ENCODE measurements around the gene TBC1D2B. TPM values are rescaled to one million over a fixed set of nuclear protein-coding genes. Genes with fewer than 3 reads are reported as not detected.
"Not testable (repeated sequence)": the region's sequence is repeated elsewhere in the genome, so short reads cannot be mapped to it uniquely, and the experiment has no call there.

Gene TBC1D2B
- total RNA-seq, 1 experiment from 2014 or later = 30.6 TPM

- Histone ChIP-seq H3K27me3 (no peaks in the 10 kb centered on the region), H3K36me3 (peaks cover 42% of the 10 kb centered on the region), H3K9me3 (no peaks in the 10 kb centered on the region), H3K4me3 (no peak overlapping the region)
- DNase-seq = no peak
Observed at GRCh38 chr15:78007211-78007931, 70.1 kb downstream of the TBC1D2B start.

- Histone ChIP-seq H3K9me3 (no peaks in the 10 kb centered on the region), H3K27me3 (no peaks in the 10 kb centered on the region), H3K36me3 (peaks cover 39% of the 10 kb centered on the region), H3K4me3 (no peak overlapping the region)
- DNase-seq = no peak
Observed at GRCh38 chr15:78006567-78007205, 70.8 kb downstream of the TBC1D2B start.

GRCh38 chr15:78004919-78005634 lies 72.4 kb downstream of the TBC1D2B start:
- DNase-seq = peak; percentile 93
- Histone ChIP-seq H3K9me3 (no peaks in the 10 kb centered on the region), H3K36me3 (peaks cover 40% of the 10 kb centered on the region), H3K27me3 (no peaks in the 10 kb centered on the region), H3K4me3 (no peak overlapping the region)

- no peaks in the 10 kb centered on the region for H3K9me3 ChIP-seq
- H3K36me3 ChIP-seq = peaks cover 40% of the 10 kb centered on the region
- no peak for DNase-seq
- no peak overlapping the region for H3K4me3 ChIP-seq
- no peaks in the 10 kb centered on the region for H3K27me3 ChIP-seq
Observed at GRCh38 chr15:78004222-78004727, 73.2 kb downstream of the TBC1D2B start.

GRCh38 chr15:78003539-78004008 lies 73.9 kb downstream of the TBC1D2B start:
- Histone ChIP-seq H3K9me3 (no peaks in the 10 kb centered on the region), H3K36me3 (peaks cover 36% of the 10 kb centered on the region), H3K27me3 (no peaks in the 10 kb centered on the region), H3K4me3 (no peak overlapping the region)
- no peak for DNase-seq

GRCh38 chr15:78002996-78003395 lies 74.5 kb downstream of the TBC1D2B start:
- Histone ChIP-seq H3K36me3 (peaks cover 31% of the 10 kb centered on the region), H3K27me3 (no peaks in the 10 kb centered on the region), H3K9me3 (no peaks in the 10 kb centered on the region), H3K4me3 (no peak overlapping the region)
- no peak for DNase-seq

DNA sequence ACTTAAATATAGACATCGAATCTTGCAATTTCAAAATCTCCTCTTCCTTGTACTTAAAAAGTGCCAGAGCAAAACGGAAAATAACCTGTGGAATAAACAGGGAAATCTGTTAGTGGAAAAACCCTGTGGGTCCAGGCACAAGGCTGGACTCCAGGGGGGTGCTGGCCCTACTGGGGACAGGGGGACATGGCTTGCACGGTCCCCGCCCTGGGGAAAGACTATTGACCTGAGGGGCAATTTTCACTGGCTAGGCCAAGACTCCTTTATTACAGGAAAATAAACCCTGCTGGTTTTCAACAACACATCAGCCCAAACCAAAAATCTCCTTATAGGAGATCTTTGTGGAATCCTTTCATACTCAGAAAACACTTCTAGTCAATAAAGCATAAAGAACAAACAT lies 75.9 kb downstream of the TBC1D2B start:
- no peak overlapping the region for H3K4me3 ChIP-seq
- H3K27me3 ChIP-seq = no peaks in the 10 kb centered on the region
- H3K9me3 ChIP-seq = no peaks in the 10 kb centered on the region
- H3K36me3 ChIP-seq = peaks cover 19% of the 10 kb centered on the region
- no peak for DNase-seq

- no peak for DNase-seq
- Histone ChIP-seq H3K36me3 (peaks cover 14% of the 10 kb centered on the region), H3K9me3 (no peaks in the 10 kb centered on the region), H3K4me3 (no peak overlapping the region), H3K27me3 (no peaks in the 10 kb centered on the region)
Observed at GRCh38 chr15:78000927-78001249, 76.6 kb downstream of the TBC1D2B start.

GRCh38 chr15:78000091-78000926 lies 77.2 kb downstream of the TBC1D2B start:
- Histone ChIP-seq H3K36me3 (peaks cover 14% of the 10 kb centered on the region), H3K9me3 (no peaks in the 10 kb centered on the region), H3K27me3 (no peaks in the 10 kb centered on the region), H3K4me3 (no peak overlapping the region)
- DNase-seq = peak; percentile 52

DNA sequence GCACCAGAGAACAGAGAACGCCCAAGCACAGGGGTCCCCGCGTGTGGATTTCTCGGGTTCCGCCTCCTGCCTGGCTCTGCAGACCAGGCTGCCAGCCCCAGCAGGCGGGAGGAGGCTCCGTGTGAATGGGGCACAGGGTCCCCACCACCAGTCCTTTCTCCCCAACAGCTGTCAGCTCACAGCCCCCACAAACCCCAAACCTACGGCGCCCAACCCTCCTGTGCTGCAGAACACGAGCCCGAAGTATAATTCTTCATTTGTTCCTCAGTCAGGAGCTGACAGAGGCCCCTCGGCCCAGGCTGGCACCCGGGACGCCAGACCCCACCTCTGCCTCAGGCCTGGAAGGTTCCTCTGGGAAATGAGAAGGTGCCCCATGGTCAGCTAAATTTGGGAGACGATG lies 78.0 kb downstream of the TBC1D2B start:
- Histone ChIP-seq H3K36me3 (peaks cover 14% of the 10 kb centered on the region), H3K27me3 (no peaks in the 10 kb centered on the region), H3K4me3 (no peak overlapping the region), H3K9me3 (no peaks in the 10 kb centered on the region)
- DNase-seq = no peak

DNA sequence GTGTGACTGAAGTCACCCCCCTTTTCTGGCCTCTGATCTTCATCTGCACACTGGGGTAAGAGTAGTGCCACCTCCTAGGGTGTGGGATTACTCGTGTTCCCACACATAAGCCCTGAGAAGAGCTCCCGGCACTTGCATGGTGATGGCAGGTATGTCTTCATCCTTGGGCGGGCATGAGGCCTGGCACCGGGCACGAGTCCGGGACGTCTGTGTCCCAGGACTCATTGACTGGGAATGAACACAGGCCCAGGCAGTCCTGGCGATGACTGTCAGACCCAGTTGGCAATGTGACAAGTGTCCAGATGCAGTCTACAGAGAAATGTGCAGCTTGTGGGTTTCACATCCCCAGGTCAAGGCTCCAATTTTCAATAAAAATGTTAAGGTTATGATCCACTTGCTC lies 78.9 kb downstream of the TBC1D2B start:
- no peaks in the 10 kb centered on the region for H3K9me3 ChIP-seq
- H3K36me3 ChIP-seq = peaks cover 14% of the 10 kb centered on the region
- no peak for DNase-seq
- no peaks in the 10 kb centered on the region for H3K27me3 ChIP-seq
- H3K4me3 ChIP-seq = no peak overlapping the region

GRCh38 chr15:77997761-77998554 lies 79.6 kb downstream of the TBC1D2B start:
- not testable (repeated sequence) for DNase-seq, H3K9me3 ChIP-seq, H3K4me3 ChIP-seq, H3K27me3 ChIP-seq
- H3K36me3 ChIP-seq = peaks cover 11% of the 10 kb centered on the region

- H3K9me3 ChIP-seq, H3K27me3 ChIP-seq, H3K4me3 ChIP-seq, H3K36me3 ChIP-seq, DNase-seq: not testable (repeated sequence)
Observed at GRCh38 chr15:77997221-77997620, 80.3 kb downstream of the TBC1D2B start.

GRCh38 chr15:77996713-77997171 lies 80.8 kb downstream of the TBC1D2B start:
- H3K9me3 ChIP-seq, DNase-seq, H3K36me3 ChIP-seq, H3K4me3 ChIP-seq, H3K27me3 ChIP-seq: not testable (repeated sequence)

GRCh38 chr15:77996226-77996625 lies 81.3 kb downstream of the TBC1D2B start:
- H3K27me3 ChIP-seq, H3K4me3 ChIP-seq, H3K36me3 ChIP-seq, DNase-seq, H3K9me3 ChIP-seq: not testable (repeated sequence)

- H3K36me3 ChIP-seq, H3K9me3 ChIP-seq, H3K27me3 ChIP-seq, DNase-seq, H3K4me3 ChIP-seq: not testable (repeated sequence)
Observed at GRCh38 chr15:77995537-77995918, 82.0 kb downstream of the TBC1D2B start.

Data from MG63 (cell line).